HCT116 (cell line): Measurements from ENCODE around the gene ELOA. TPM values are rescaled to one million over a fixed set of nuclear protein-coding genes. Genes with fewer than 3 reads are reported as not detected.

Experiments
- ATAC-seq: fragments of 200-7000 bp; cut with Tn5 transposase; 2 replicates; pipeline ENCODE4 v1.9.1; 2020; ENCODE audit warnings: mild to moderate bottlenecking, moderate library complexity
- BruUV-seq: library from RNA; stranded (reverse); fragments of 400-500 nt; replicated peaks from 2 replicates; lab custom pipeline; 2021; lab: Mats Ljungman, UMichigan
- CTCF ChIA-PET: fragments of 300-600 bp; sonication (Branson Sonifier 250); formaldehyde crosslinking; loops from one replicate; lab custom pipeline; 2021; ENCODE audit warnings: antibody characterized with exemption; lab: Charles Lee
- POLR2A ChIA-PET: fragments of 300-600, 350-600 bp; sonication (Branson Sonifier 250); formaldehyde crosslinking; loops from one replicate; lab custom pipeline; 2021; ENCODE audit warnings: antibody characterized with exemption; lab: Charles Lee
- RAD21 ChIA-PET, 2 experiments: fragments of 300-600 bp; sonication (Branson Sonifier 250); formaldehyde crosslinking; loops; one replicate each; lab custom pipeline; 2023; ENCODE audit warnings: low total read pairs in 2 of 2; ENCODE audit not compliant: uncharacterized antibody in 2 of 2, unreplicated experiment in 2 of 2, low non-redundant PET in 1 of 2; lab: Charles Lee
- DNase-seq: peaks from one replicate; pipeline ENCODE4 v3.0.0-alpha.2; 2010; ENCODE audit warnings: low read depth, low spot score
- H2AFZ ChIP-seq: fragments of 200-600 bp; shearing (Covaris generic), sonication (generic); 2 replicates; pipeline ENCODE4 v1.6.1; 2017; ENCODE audit warnings: low read depth, mixed run types, mixed read lengths, antibody characterized with exemption, low read length; ENCODE audit not compliant: poor library complexity, severe bottlenecking
- H3K27ac ChIP-seq: 2 replicates; pipeline ENCODE4 v1.5.1; 2012; ENCODE audit warnings: low read depth, low read length
- H3K27me3 ChIP-seq: fragments of 200-600 bp; sonication (generic); 2 replicates; pipeline ENCODE4 v1.6.1; 2016; ENCODE audit warnings: mixed run types, low read length, mixed read lengths; ENCODE audit not compliant: insufficient read depth
- H3K36me3 ChIP-seq, 2 experiments: fragments of 200-500 bp in 1 of 2; fragments of 200-600 bp in 1 of 2; sonication (Bioruptor generic) in 1 of 2; sonication (generic) in 1 of 2; 2 replicates each; pipeline versions ENCODE4 v1.5.1 to v1.6.1; 2014 to 2016; ENCODE audit warnings: low read length in 2 of 2, inconsistent platforms in 1 of 2, mixed read lengths in 1 of 2, mixed run types in 1 of 2; ENCODE audit not compliant: insufficient read depth in 2 of 2, control insufficient read depth in 1 of 2
- H3K4me1 ChIP-seq, 2 experiments: fragments of 200-600 bp in 1 of 2; sonication (generic) in 1 of 2; 2 replicates each; pipeline versions ENCODE4 v1.5.1 to v1.6.1; 2012 to 2017; ENCODE audit warnings: low read length in 2 of 2, inconsistent platforms in 1 of 2, mild to moderate bottlenecking in 1 of 2, mixed read lengths in 1 of 2, mixed run types in 1 of 2, moderate library complexity in 1 of 2; ENCODE audit not compliant: insufficient read depth in 2 of 2, control insufficient read depth in 1 of 2
- H3K4me2 ChIP-seq: fragments of 200-600 bp; sonication (generic); 2 replicates; pipeline ENCODE4 v1.6.1; 2017; ENCODE audit warnings: mixed run types, low read length, mixed read lengths
- H3K4me3 ChIP-seq, 2 experiments: fragments of 200-600 bp in 1 of 2; sonication (generic) in 1 of 2; replicated peaks in 1 of 2; 2 replicates each; pipeline ENCODE4 v1.5.1; 2011 to 2016; ENCODE audit warnings: low read length in 2 of 2, control low read depth in 1 of 2, low read depth in 1 of 2, mild to moderate bottlenecking in 1 of 2, mixed read lengths in 1 of 2, mixed run types in 1 of 2
- H3K79me2 ChIP-seq: fragments of 200-600 bp; sonication (generic); 2 replicates; pipeline ENCODE4 v1.6.1; 2017; ENCODE audit warnings: mild to moderate bottlenecking, mixed run types, low read length, moderate library complexity, mixed read lengths; ENCODE audit not compliant: insufficient read depth
- H3K9ac ChIP-seq: fragments of 200-600 bp; sonication (generic); 2 replicates; pipeline ENCODE4 v1.6.1; 2016; ENCODE audit warnings: low read length, mixed read lengths
- H3K9me2 ChIP-seq: fragments of 200-600 bp; sonication (generic), shearing (Covaris generic); 2 replicates; pipeline ENCODE4 v1.6.1; 2017; ENCODE audit warnings: mixed run types, mild to moderate bottlenecking, moderate library complexity; ENCODE audit not compliant: insufficient read depth
- H3K9me3 ChIP-seq, 2 experiments: fragments of 200-500 bp in 1 of 2; fragments of 200-600 bp in 1 of 2; sonication (Bioruptor generic) in 1 of 2; sonication (generic) in 1 of 2; 2 replicates each; pipeline ENCODE4 v1.6.1; 2014 to 2017; ENCODE audit warnings: low read length in 2 of 2, mixed read lengths in 2 of 2, inconsistent platforms in 1 of 2, low read depth in 1 of 2, mild to moderate bottlenecking in 1 of 2, mixed run types in 1 of 2, moderate library complexity in 1 of 2; ENCODE audit not compliant: control insufficient read depth in 1 of 2, insufficient read depth in 1 of 2
- H4K20me1 ChIP-seq: fragments of 200-600 bp; sonication (generic), shearing (Covaris generic); 2 replicates; pipeline ENCODE4 v1.6.1; 2017; ENCODE audit warnings: mixed run types, mild to moderate bottlenecking, moderate library complexity; ENCODE audit not compliant: insufficient read depth
- ATF3 ChIP-seq: IDR thresholded peaks from 2 replicates; pipeline ENCODE4 v1.6.1; 2012
- CTCF ChIP-seq, 3 experiments: fragments of 200-600 bp in 1 of 3; sonication (generic) in 1 of 3; IDR thresholded peaks in 2 of 3; conservative IDR thresholded peaks in 1 of 3; 2 replicates each; pipeline ENCODE4 v1.5.1; 2012 to 2017; ENCODE audit warnings: low read depth in 2 of 3, low read length in 2 of 3, antibody characterized with exemption in 1 of 3, borderline replicate concordance in 1 of 3, control low read depth in 1 of 3, mild to moderate bottlenecking in 1 of 3, mixed read lengths in 1 of 3, mixed run types in 1 of 3, moderate library complexity in 1 of 3; ENCODE audit not compliant: insufficient read depth in 1 of 3
- EGR1 ChIP-seq: IDR thresholded peaks from 2 replicates; pipeline ENCODE4 v1.6.1; 2012; ENCODE audit warnings: low read depth
- EZH2 ChIP-seq: fragments of 200-600 bp; sonication (generic); IDR thresholded peaks from 2 replicates; pipeline ENCODE4 v1.6.1; 2017; ENCODE audit warnings: antibody characterized with exemption, mixed run types
- FOSL1 ChIP-seq: IDR thresholded peaks from 2 replicates; pipeline ENCODE4 v1.6.1; 2012; ENCODE audit warnings: low read depth
- JUND ChIP-seq: IDR thresholded peaks from 2 replicates; pipeline ENCODE4 v1.6.1; 2012
- POLR2AphosphoS5 ChIP-seq: IDR thresholded peaks from 2 replicates; pipeline ENCODE4 v1.6.1; 2011; ENCODE audit warnings: mild to moderate bottlenecking, low read depth, low read length, moderate library complexity
- RAD21 ChIP-seq: IDR thresholded peaks from 2 replicates; pipeline ENCODE4 v1.6.1; 2012; ENCODE audit warnings: low read depth, mild to moderate bottlenecking
- SP1 ChIP-seq: IDR thresholded peaks from 2 replicates; pipeline ENCODE4 v1.6.1; 2012; ENCODE audit warnings: low read depth
- TCF7L2 ChIP-seq: IDR thresholded peaks from 2 replicates; pipeline ENCODE4 v1.7.0; 2011; ENCODE audit warnings: borderline replicate concordance, inconsistent platforms; ENCODE audit not compliant: insufficient read depth, insufficient read length; ENCODE audit errors: extremely low read depth
- YY1 ChIP-seq: IDR thresholded peaks from 2 replicates; pipeline ENCODE4 v1.6.1; 2011; ENCODE audit warnings: low read length, low read depth, moderate library complexity, mild to moderate bottlenecking; ENCODE audit not compliant: insufficient replicate concordance; ENCODE audit errors: extremely low read depth
- ZFX ChIP-seq: fragments of 450-650 bp; IDR thresholded peaks from 2 replicates; pipeline ENCODE4 v1.6.1; 2017
- intact Hi-C: fragments of 100-400 bp; cut with micrococcal nuclease; formaldehyde crosslinking; loops from 2 replicates; pipeline ENCODE4 v1.10.0; 2022
- total RNA-seq: library from RNA; stranded (reverse); gene quantifications from one replicate; pipeline ENCODE4 v1.2.1, GENCODE V29; 2021; ENCODE audit not compliant: unreplicated experiment
- TF ChIP-seq, protein P1 (sequence below): IDR thresholded peaks from 2 replicates; pipeline ENCODE4 v1.6.1; 2012

Gene ELOA
- total RNA-seq, 1 experiment from 2014 or later: 39.3 TPM

- TF ChIP-seq TCF7L2 (no peak), EGR1 (no peak)
Measured at GRCh38 chr1:23756676-23757075, 13.4 kb downstream of the ELOA start (continued).

- no peak overlapping the region for H3K27ac ChIP-seq
- H3K4me2 ChIP-seq: no peak overlapping the region
- no peaks in the 10 kb centered on the region for H3K27me3 ChIP-seq
- peaks cover 0 to 9% of the 10 kb centered on the region in 2 experiments; a peak in 1 of 4 replicates for H3K4me1 ChIP-seq
- RAD21 ChIA-PET: no interaction called here
- no peak overlapping the region for H2AFZ ChIP-seq
- H3K9me3 ChIP-seq: no peaks in the 10 kb centered on the region
- H4K20me1 ChIP-seq: 0 out of 2 replicates have a peak, but pooled peaks cover 5% of the 10 kb centered on the region
- POLR2A ChIA-PET: no interaction called here
- H3K9me2 ChIP-seq: no peaks in the 10 kb centered on the region
- DNase-seq (no peak), ATAC-seq (no peak)
- no TSS peak for BruUV-seq
- H3K4me3 ChIP-seq: no peak overlapping the region
- H3K9ac ChIP-seq: no peak overlapping the region
- intact Hi-C loops: no loop called here
- peaks cover 80 to 81% of the 10 kb centered on the region in 2 experiments for H3K36me3 ChIP-seq
- CTCF ChIA-PET: interaction anchor here (0.9 to 1.2 kb wide), 3 partner anchors 12 to 121 kb away, joined by 3 to 4 read pairs (median 3); no protein-coding TSS in a partner anchor
- H3K79me2 ChIP-seq: peaks cover 32% of the 10 kb centered on the region
- no peak for TF ChIP-seq FOSL1
- no peak for TF ChIP-seq CTCF (IDR thresholded peaks at IDR 0.05 in 2 of 3, conservative IDR thresholded peaks at IDR 0.05 in 1 of 3; ENCODE audit: borderline replicate concordance in 1 of 3, insufficient read depth in 1 of 3, low read depth in 2 of 3, low read length in 2 of 3)
- no peak for TF ChIP-seq SP1
- no peak for TF ChIP-seq JUND
- TF ChIP-seq ZFX: no peak
- no peak for TF ChIP-seq YY1
- no peak for TF ChIP-seq EZH2
- TF ChIP-seq, protein P1, sequence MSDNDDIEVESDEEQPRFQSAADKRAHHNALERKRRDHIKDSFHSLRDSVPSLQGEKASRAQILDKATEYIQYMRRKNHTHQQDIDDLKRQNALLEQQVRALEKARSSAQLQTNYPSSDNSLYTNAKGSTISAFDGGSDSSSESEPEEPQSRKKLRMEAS: no peak
- TF ChIP-seq RAD21: no peak
- no peak for TF ChIP-seq TCF7L2
- TF ChIP-seq POLR2AphosphoS5: no peak
- TF ChIP-seq ATF3: no peak
Measured at GRCh38 chr1:23757812-23758211, 14.5 kb downstream of the ELOA start.
